GM18520 (cell line): ENCODE data around the gene CITED4.

Experiments used
- ATAC-seq: cut with Tn5 transposase; IDR thresholded peaks from one replicate; pipeline ENCODE4 v1.9.1; 2021; ENCODE audit not compliant: unreplicated experiment

CITED4 gene

GRCh38 chr1:40853885-40854170, 8.3 kb downstream of the CITED4 start:
- ATAC-seq = no peak

GRCh38 chr1:40853113-40853884, 8.9 kb downstream of the CITED4 start:
- ATAC-seq = no peak

DNA sequence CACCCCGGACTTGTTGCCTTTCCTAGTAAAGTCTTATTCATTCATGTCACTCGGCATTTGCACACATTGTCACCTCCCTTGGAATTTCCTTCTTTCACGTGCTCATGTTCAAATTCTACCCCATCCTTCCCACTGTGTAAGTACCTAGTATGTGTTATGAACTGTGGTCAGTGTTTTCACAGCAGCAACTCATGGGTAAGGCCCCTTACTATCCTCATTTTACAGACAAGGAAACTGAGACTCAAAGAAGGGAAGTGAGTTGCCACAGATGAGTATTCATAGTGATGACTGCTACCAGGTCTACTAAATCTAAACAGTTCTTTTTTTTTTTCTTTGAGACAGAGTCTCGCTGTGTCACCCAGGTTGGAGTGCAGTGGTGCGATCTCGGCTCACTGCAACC, 10.5 kb downstream of the CITED4 start:
- ATAC-seq = no peak

GRCh38 chr1:40849801-40850592, 12.2 kb downstream of the CITED4 start:
- ATAC-seq = no peak

- no peak for ATAC-seq
These were observed 13.5 kb downstream of the CITED4 start for GRCh38 chr1:40848530-40849189.

DNA sequence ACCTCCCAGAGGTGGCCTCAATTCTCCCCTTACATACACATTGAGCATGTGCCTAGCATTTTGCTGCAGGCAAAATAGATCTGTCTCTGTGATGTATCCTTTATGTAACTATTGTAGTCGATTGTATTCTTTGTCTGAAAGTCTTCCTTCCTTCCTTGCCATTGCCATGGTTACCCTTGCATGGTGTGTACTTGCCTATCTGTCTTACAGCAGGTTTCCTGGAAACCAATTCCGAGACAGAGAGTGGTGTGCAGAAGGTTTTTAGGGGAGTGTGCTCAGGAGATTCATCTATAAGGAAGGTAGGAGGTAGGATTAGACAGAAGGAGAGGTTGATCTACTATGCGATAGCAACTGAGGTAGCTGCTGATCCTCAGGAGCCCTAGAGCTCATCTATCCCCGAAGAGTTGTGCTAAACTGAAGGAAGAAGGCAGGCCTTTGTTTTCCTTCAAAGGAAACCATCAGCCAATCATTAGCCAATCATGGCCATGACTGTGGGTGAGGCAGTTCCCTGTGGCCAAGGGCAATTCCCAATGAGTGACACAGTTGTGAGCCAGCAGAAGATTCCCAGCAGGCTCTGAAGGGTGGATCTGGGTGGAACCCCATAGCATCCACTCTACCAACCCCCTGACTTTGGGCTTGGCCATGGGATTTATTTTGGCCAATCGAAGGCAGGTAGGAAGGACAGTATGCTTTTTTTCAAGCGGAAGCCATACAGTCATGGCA, 15.0 kb downstream of the CITED4 start:
- no peak for ATAC-seq

- ATAC-seq = no peak
These were observed 16.3 kb downstream of the CITED4 start for GRCh38 chr1:40845895-40846294.

DNA sequence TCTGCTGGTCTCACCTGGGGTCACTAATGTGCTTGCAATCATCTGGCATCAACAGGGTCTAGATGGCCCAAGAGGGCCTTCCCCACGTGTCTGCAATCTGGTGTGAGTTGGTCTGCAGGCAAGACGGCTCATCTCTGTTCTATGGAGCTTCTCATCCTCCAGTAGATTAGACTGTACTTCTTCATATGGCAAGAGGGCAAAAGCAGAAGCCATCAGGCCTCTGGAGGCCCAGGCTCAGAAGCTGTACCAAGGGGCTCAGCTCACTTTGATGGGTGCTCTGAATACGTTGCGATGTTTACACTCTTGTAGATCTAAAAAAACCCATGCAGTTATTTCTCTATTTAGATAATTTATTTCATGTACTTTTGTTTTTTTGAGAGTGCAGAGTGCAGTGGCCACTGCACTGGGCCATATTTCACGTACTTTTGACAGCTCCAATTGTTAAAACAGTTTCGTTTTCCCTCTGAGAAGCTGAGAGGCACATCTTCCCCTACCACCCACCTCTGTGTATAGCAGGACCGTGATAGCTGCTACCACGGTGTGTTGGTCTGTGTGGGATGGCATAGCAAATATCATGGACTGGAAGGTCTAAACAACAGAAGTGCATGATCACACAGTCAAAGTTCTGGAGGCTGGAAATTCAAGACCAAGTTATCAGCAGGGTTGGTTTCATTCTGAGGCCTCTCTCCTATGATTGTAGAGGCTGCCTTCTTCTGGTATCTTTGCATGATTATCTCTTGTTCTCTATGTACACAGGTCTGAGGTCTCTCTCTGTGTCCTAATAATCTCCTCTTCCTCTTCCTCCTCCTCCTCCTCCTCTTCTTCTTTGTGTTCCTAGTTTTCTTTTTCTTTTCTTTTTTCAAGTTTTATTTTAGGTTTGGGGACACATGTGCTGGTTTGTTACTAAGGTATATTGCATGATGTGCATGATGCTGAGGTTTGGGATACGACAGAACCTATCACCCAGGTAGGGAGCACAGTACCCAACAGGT, 17.0 kb downstream of the CITED4 start:
- ATAC-seq = no peak

DNA sequence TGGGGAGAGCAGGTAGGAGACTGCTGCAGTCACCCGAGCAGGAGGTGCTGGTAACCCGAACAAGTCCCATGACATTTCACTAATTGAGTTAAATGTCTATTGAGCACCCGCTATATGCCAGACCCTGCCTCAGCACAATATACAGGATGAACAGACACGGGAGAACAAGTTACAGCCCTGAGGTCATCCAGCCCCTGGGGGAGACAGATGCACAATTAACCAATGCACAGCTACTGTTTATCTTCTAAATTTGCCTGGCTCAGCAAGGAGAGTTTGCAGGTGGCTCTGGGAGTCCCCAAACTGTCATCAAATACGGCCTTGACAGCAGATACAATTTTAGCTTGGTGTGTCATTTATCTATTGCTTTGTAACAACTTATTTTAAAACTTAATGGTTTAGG, 18.1 kb downstream of the CITED4 start:
- no peak for ATAC-seq

GRCh38 chr1:40842691-40843090, 19.5 kb downstream of the CITED4 start:
- ATAC-seq = no peak

- ATAC-seq = no peak
These were observed 20.0 kb downstream of the CITED4 start for GRCh38 chr1:40842207-40842606.

GRCh38 chr1:40841602-40842001, 20.6 kb downstream of the CITED4 start:
- no peak for ATAC-seq

GRCh38 chr1:40840526-40841323, 21.4 kb downstream of the CITED4 start:
- no peak for ATAC-seq

GRCh38 chr1:40839943-40840335, 22.2 kb downstream of the CITED4 start:
- ATAC-seq = no peak

DNA sequence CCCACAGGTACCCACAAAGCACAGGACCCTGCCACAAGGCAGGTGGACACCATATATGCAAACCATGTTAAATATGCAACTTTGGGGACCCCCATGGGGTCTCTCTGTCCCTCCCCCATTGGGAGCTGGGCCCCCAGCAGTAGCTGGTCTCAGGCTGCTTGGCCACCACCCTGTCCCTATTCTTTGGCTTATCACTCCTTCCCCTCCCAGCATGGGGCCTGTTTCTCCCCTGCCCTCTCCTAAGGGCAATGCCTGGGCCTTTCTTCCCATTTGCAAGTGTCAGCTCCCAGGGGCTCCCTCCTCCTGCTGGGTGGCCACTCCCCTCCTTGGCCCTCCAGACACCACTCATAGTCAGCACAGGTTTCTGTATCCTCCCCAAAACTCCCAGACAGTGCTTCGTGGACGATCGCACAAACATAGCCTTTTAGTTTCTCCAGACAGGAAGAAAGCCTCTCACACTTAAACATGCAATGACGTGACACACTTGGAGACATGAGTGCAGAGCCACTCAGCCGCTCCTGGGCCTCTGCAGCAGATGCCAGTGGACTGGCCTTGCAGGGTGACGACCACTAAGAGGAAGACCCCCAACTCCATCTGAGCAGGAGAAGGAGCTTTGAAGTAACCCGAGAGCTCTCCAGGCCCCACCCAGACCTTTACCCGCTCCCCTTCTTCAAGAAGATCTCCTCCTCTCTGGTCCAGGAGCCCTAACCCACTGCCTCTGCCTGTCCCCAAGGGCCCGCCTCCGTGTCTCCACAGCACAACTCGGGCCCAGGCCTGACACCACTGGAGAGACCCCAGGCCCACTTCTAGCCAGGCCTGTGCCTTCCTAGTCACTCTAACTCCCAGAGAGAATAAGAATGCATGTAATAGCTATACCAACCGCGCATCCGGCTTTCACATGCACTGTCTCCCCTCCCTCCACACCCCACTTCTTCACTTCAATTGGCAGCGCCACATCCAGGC, 22.9 kb downstream of the CITED4 start:
- no peak for ATAC-seq

- ATAC-seq = no peak
These were observed 23.9 kb downstream of the CITED4 start for GRCh38 chr1:40838045-40838979.

DNA sequence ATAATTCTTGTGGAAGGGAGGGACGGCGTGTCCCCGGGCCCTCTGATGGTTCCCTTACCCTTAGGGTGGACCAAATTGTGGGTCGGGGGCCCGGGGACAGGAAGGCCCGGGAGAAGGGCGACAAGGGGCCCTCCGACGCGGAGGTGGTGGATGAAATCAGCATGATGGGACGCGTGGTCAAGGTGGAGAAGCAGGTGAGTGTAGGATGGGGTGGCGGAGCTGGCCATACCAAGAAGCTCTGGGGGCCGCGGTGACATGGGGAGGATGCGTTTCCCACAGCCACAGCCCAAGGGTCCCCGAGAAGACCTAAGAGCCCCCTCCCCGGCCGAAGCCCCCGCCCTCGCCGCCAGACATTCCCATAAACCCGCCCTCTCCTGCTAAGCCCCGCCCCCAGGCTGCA, 24.6 kb downstream of the CITED4 start:
- no peak for ATAC-seq
